Right lobe of liver (tissue), 6 donors: Measurements from ENCODE around the gene KCNAB1. TPM values are rescaled to one million over a fixed set of nuclear protein-coding genes. Genes with fewer than 3 reads are reported as not detected.

Experiments used
- ATAC-seq, 4 donors: fragments of 200-7000 bp; cut with Tn5 transposase; one replicate each; pipeline ENCODE4 v1.9.1; 2020; ENCODE audit warnings: mild to moderate bottlenecking in 4 of 4, moderate library complexity in 4 of 4
- DNase-seq, 3 donors: peaks; one replicate each; pipeline ENCODE4 v3.0.0-alpha.2; 2020
- H3K27ac ChIP-seq, 3 donors: fragments of 200-600 bp; one replicate each; pipeline ENCODE4 v1.8.0; 2022
- H3K27me3 ChIP-seq, 2 donors: fragments of 200-600 bp; one replicate each; pipeline ENCODE4 v1.8.0; 2022
- H3K36me3 ChIP-seq, 4 donors: fragments of 200-600 bp; sonication (generic) in 1 of 4; one replicate each; pipeline versions ENCODE4 v1.5.1 to v1.8.0; 2017 to 2022; ENCODE audit warnings: control low read depth in 1 of 4
- H3K4me1 ChIP-seq, 4 donors: fragments of 200-600 bp; sonication (generic) in 1 of 4; one replicate each; pipeline versions ENCODE4 v1.5.1 to v1.8.0; 2017 to 2022; ENCODE audit warnings: control low read depth in 1 of 4
- H3K4me3 ChIP-seq, 3 donors: fragments of 200-600 bp; one replicate each; pipeline ENCODE4 v1.8.0; 2022
- H3K9me3 ChIP-seq, 4 donors: fragments of 200-600 bp; sonication (generic) in 1 of 4; one replicate each; pipeline versions ENCODE4 v1.5.1 to v1.8.0; 2017 to 2022; ENCODE audit warnings: control low read depth in 1 of 4
- POLR2A ChIP-seq: fragments of 450-650 bp; IDR thresholded peaks from one replicate; pipeline ENCODE4 v1.6.1; 2017; ENCODE audit warnings: antibody characterized with exemption, mild to moderate bottlenecking
- WGBS: methylation state at CpG from one replicate; pipeline ENCODE4 v1.1.6; 2018; ENCODE audit warnings: low coverage, low lambda C conversion rate; ENCODE audit not compliant: insufficient coverage; ENCODE audit errors: missing lambda C conversion rate; 5-methylcytosine and 5-hydroxymethylcytosine counted together
- intact Hi-C, 2 donors: fragments of 100-400 bp; cut with DNase I; formaldehyde crosslinking; loops; one replicate each; pipeline versions ENCODE4 v1.11.2 to v1.14.1; 2022
- total RNA-seq, 6 experiments: library from RNA; depleted of rRNA in 2 of 6; stranded (reverse); fragments of >200 nt in 2 of 6; fragmentation: NEBNext Ultra II Directional in 3 of 6; extraction: Animal tissue kit (Norgen Biotek cat#: 25700) in 3 of 6; gene quantifications; one replicate each; pipeline versions ENCODE4 v1.1.0 to v1.2.4, GENCODE V29; 2016 to 2023
- TF ChIP-seq, protein P1 (sequence below), 4 donors: fragments of 200-600 bp in 3 of 4; fragments of 450-650 bp in 1 of 4; IDR thresholded peaks; one replicate each; pipeline versions ENCODE4 v1.5.1 to v1.8.0; 2016 to 2022; ENCODE audit warnings: antibody characterized with exemption in 4 of 4, mild to moderate bottlenecking in 2 of 4
- donor health status: DM: no; HTN: yes; CAD: no.
- donor health status: DM: no; HTN: no; CAD: no.
- donor health status: DM: no; HTN: no; CAD: no.
- donor health status: DM: no; HTN: yes; CAD: no.
- donor health status: DM: no; HTN: yes; CAD: no.

The KCNAB1 gene
- total RNA-seq, 6 experiments from 2014 or later, result 0.15 to 1.8 (median 0.64) TPM; not detected in 2

DNA sequence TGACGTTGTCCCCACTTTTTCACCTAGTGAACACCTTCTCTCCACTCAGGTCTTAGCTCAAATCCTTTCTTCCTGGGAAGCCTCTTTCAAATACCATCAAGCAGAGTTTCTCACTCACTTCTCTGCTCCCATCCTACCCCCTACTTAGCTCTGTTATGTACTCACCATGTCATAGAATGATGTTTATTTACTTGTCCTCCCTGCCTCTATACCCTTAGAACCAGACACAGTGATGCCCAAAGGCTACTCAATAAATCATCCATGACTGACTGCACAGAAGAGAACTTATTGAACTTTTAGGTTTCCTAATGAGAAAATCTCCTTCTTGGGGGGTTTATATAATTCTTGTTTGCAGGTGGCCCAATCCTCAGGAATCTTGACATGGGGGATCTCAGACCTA lies 280.4 kb downstream of the KCNAB1 start:
- no peak for DNase-seq
- Histone ChIP-seq H3K9me3 (no peaks in the 10 kb centered on the region), H3K27ac (no peak overlapping the region), H3K4me1 (no peaks in the 10 kb centered on the region), H3K36me3 (no peaks in the 10 kb centered on the region), H3K27me3 (no peaks in the 10 kb centered on the region), H3K4me3 (no peak overlapping the region)
- intact Hi-C loops, result no loop called here
- 24% methylated on average over 1 of the region's 1 CpG for WGBS
- no peak for TF ChIP-seq POLR2A
- TF ChIP-seq, protein P1, sequence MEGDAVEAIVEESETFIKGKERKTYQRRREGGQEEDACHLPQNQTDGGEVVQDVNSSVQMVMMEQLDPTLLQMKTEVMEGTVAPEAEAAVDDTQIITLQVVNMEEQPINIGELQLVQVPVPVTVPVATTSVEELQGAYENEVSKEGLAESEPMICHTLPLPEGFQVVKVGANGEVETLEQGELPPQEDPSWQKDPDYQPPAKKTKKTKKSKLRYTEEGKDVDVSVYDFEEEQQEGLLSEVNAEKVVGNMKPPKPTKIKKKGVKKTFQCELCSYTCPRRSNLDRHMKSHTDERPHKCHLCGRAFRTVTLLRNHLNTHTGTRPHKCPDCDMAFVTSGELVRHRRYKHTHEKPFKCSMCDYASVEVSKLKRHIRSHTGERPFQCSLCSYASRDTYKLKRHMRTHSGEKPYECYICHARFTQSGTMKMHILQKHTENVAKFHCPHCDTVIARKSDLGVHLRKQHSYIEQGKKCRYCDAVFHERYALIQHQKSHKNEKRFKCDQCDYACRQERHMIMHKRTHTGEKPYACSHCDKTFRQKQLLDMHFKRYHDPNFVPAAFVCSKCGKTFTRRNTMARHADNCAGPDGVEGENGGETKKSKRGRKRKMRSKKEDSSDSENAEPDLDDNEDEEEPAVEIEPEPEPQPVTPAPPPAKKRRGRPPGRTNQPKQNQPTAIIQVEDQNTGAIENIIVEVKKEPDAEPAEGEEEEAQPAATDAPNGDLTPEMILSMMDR (IDR thresholded peaks at IDR 0.05), result no peak
- no peak for ATAC-seq

DNA sequence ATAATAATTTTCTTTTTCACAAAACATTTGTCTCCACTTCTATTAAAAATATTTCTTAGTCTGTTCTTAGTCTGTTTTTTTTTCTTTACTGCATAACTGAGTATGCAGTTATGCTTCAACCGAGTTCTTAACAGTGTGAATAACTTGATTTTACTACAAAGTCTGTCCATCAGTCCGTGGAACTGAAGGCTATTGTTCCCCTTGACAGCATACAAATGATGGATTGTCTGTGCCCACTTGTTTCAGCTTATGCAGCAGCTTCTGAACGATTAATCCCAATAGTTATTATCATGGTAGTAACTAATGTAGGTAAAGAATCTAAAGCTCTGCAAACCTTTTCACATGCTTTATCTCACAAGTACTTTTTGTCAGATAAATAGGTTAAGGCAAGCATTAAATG lies 283.8 kb downstream of the KCNAB1 start:
- DNase-seq, result no peak
- TF ChIP-seq, protein P1 (IDR thresholded peaks at IDR 0.05), result no peak
- no peak for TF ChIP-seq POLR2A
- Histone ChIP-seq H3K27ac (no peak overlapping the region), H3K4me1 (no peaks in the 10 kb centered on the region), H3K36me3 (no peaks in the 10 kb centered on the region), H3K9me3 (no peaks in the 10 kb centered on the region), H3K27me3 (no peaks in the 10 kb centered on the region), H3K4me3 (no peak overlapping the region)
- WGBS, result 22% methylated on average over 3 of the region's 3 CpGs
- intact Hi-C loops, result no loop called here
- ATAC-seq, result no peak

DNA sequence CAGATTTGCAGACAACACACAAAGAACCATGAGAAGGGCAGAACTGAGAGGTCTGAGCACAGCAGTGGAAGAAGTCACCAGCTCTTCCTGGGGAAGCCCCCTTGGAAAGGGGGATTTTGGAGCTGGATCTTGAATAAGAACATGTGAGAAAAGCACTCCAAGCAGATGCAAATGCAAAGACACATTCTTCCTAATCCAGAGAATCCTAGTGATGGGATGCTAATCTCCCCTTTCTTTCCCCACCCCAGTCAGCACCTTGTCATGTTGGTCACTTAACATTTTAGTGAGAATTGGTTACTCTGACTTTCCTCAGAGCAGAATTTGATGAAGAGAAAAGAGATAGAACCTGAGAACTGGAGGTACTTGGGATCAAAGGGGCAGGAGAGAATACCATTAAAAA lies 286.0 kb downstream of the KCNAB1 start:
- TF ChIP-seq, protein P1 (IDR thresholded peaks at IDR 0.05), result no peak
- TF ChIP-seq POLR2A, result no peak
- no peak for ATAC-seq

DNA sequence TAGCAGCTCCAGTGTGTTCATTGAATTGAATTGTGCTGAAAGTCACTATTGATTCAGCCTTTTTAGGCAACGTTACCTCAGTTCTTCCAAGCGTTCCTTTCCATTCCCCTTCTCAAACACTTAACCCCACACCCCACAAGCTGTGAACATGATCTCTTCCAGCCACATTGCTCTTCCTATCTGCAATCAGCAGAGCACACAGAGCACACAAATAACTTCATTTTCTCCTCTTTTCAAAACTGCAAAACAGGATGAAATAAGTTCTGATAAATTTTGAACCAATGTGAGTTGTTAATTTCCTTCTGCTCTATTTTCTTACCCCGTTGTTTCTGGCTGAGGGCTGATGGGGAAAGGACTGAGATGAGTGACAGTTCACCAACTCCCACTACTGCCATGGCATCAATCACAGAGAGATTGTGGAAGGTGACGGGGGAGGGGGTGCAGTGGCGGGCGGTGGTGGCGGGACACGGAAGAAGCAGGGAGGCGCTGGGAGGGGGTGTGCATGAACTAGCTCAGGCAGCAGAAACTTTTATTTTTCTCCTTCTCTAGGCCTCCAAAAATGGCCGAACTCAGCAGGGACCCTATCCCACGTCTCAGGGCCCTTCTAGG lies 287.3 kb downstream of the KCNAB1 start:
- TF ChIP-seq POLR2A, result no peak
- TF ChIP-seq, protein P1 (IDR thresholded peaks at IDR 0.05), result no peak
- Histone ChIP-seq H3K9me3 (no peaks in the 10 kb centered on the region), H3K4me1 (no peaks in the 10 kb centered on the region), H3K27me3 (no peaks in the 10 kb centered on the region), H3K36me3 (no peaks in the 10 kb centered on the region), H3K4me3 (no peak overlapping the region), H3K27ac (no peak overlapping the region)
- DNase-seq (no peak), ATAC-seq (no peak)
- intact Hi-C loops, result no loop called here
- WGBS, result 81% methylated on average over 9 of the region's 11 CpGs

More for the DNA sequence above, 286.0 kb downstream of the KCNAB1 start:
- H3K9me3 ChIP-seq, result no peaks in the 10 kb centered on the region
- DNase-seq, result no peak
- H3K4me1 ChIP-seq, result no peaks in the 10 kb centered on the region
- H3K27me3 ChIP-seq, result no peaks in the 10 kb centered on the region
- no peaks in the 10 kb centered on the region for H3K36me3 ChIP-seq
- no peak overlapping the region for H3K27ac ChIP-seq
- intact Hi-C loops, result no loop called here
- no peak overlapping the region for H3K4me3 ChIP-seq

DNA sequence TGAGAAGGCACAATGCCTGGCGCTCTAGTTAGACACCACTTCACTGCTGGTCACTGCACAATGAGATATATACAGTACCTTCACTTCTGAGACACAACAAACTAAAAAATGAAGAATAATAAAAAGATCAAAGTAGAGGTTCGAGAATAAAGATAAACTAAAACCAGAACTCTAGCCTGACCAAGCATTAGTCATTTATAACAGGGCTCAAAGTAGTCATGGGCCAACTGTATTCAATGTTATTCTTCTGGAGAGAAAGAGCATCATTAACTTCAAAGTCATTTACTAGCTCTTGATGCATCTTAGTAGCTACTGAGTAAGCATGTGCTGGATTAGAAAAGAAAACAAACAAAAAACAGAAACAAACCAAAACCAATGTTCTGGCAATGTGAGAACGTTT lies 289.3 kb downstream of the KCNAB1 start:
- H3K9me3 ChIP-seq, result no peaks in the 10 kb centered on the region
- no peak for DNase-seq
- no peak for ATAC-seq

More for the DNA sequence above, 289.3 kb downstream of the KCNAB1 start:
- intact Hi-C loops, result no loop called here
- no peaks in the 10 kb centered on the region for H3K36me3 ChIP-seq
- H3K4me3 ChIP-seq, result no peak overlapping the region
- WGBS, result 66% methylated on average over 3 of the region's 3 CpGs
- TF ChIP-seq, protein P1 (IDR thresholded peaks at IDR 0.05), result no peak
- no peak for TF ChIP-seq POLR2A
- no peaks in the 10 kb centered on the region for H3K4me1 ChIP-seq
- no peak overlapping the region for H3K27ac ChIP-seq
- no peaks in the 10 kb centered on the region for H3K27me3 ChIP-seq
